GM18870 (cell line): ENCODE measurements around the gene ASGR1.

Source experiments
- ATAC-seq: cut with Tn5 transposase; IDR thresholded peaks from one replicate; pipeline ENCODE4 v1.9.1; 2021; ENCODE audit warnings: moderate library complexity; ENCODE audit not compliant: unreplicated experiment

The ASGR1 gene, protein sequence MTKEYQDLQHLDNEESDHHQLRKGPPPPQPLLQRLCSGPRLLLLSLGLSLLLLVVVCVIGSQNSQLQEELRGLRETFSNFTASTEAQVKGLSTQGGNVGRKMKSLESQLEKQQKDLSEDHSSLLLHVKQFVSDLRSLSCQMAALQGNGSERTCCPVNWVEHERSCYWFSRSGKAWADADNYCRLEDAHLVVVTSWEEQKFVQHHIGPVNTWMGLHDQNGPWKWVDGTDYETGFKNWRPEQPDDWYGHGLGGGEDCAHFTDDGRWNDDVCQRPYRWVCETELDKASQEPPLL

DNA sequence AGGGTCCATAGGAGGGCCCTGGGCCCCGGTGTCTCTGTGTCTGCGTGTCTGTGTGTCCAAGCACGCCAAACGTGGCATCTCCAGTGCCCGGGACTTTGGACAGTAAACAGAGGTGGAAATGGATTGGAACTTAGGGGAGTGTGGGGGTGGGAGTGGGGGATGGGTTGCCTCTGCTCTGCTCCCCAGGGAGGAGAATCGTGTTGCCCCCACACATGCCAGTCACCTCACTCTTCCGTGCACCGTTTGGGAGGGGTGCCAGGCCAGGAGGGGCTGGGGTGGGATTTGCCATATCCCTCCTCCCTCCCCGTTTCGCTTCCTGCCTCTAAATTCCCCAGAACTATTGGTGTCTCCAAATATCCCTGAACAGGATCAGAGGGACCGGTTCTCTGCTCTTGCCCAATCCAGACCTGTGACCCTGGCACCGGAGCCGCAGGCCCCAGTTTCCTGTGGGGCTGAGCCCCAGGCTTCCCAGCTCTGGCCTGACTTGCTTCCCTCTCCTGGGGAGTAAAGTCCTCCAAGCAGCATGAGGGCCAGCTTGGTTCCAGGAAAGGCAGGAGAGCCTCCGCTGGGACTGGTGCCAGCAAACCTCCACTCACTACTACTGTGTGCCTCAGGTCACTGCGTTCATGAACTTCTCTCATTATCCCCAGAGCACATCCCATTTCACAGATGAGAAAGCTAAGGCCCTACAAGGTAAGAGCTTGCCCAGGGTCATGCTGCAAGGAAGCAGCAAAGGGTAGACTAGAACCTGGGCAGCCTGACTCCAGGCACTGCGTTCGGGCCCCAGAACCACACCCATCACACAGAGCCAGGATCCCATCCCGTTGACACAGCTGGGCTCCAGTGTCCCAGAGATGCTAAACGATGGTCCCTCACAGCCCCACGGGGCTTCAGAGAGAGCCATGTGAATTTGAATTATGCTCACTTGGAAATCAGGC, at the start of gene ASGR1:
TSS of gene ASGR1 (minus strand) at position 54 of the 938 bp plus-strand sequence. CDS start 807 bp downstream, outside the sequence.
- ATAC-seq: no peak

DNA sequence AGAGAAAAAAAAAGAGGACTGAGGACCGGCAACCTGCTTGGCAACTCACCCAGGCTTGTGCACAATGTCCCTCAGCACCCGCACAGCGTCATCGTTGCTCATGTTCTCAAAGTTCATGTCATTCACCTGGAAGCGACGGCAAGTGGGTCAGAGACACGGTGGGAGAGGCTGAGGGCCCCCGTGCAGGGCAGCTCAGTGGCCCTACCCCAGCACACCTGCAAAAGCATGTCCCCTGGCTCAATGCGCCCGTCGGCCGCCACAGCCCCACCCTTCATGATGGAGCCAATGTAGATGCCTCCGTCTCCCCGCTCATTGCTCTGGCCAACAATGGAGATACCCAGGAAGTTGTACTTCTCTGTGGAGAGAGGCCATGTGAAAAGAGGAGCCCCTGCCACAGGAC, 49.8 kb upstream of the ASGR1 start:
- no peak for ATAC-seq

DNA sequence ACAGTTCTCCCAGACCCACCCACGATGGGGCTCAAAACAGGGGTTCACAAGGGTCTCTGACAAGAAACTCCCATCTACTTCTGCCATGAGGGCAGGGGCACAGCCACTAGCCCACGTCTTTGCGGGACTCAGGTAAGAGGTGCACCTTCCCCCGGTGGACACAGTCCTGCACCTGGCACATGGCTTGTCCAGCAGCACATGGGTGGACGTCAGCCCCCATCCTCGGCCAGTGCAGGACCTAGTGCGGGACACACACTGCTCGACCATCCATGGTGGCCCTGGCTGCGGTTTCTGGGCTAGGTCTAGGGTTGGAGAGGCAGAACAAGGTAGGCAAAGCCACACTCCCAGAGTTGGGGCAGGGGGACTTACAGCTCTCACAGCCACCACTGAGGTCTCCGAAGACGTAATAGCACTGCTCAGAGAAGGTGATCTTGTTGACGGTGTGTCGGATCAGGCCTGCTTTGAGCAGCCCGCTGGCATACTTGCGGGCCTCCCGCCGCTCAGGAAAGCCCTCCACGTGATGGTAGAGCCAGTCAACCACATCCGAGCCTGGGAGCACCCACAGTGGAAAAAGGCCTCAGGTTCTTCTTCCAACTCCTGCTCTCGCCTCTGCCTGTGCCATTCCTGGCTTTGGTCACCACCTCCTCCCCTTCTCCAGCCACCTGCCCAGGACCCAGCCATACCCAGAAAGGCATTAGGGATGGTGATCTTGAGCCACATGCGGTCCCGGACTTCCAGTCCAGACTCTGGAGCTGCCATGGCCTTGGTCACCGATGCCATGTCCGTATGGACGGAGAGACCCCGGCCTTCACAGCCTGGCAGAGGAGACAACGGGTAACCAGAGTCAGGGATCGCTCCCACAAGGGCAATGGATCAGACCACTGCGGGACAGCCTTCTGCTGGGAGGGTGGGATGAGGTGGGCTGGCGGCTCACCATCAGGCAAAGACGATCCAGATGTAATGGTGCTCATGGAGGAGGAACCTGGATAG, 47.8 kb upstream of the ASGR1 start:
- no peak for ATAC-seq

DNA sequence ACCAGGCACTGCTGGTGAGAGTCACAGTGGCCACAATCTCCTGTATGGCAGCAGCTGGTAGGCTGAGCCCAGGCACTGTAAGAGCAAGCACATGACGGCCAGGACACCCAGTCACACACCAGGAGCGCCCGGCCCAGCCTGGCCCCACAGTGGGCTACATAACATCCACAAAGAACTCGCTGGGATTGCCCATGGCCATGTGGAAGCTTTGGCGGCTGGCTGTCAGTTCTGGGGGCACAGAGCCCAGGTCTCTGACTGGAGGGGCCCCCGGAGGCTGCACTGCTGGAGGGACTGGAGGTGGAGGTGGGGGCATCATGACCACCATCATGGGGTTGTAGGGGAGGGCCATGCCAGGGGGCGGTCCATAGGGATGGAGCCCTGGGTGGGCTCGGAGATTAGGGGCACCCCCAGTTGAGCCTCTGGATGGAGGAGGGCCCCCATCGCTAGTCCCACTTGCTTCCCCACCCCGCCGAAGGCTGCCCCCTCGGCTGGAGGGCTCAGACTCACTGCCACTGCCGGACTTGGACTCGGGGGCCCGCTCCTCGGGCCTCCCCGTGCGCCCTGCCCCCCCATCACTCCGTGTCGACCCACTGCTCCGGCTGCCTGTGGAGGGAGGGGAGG, 46.7 kb upstream of the ASGR1 start:
- no peak for ATAC-seq

DNA sequence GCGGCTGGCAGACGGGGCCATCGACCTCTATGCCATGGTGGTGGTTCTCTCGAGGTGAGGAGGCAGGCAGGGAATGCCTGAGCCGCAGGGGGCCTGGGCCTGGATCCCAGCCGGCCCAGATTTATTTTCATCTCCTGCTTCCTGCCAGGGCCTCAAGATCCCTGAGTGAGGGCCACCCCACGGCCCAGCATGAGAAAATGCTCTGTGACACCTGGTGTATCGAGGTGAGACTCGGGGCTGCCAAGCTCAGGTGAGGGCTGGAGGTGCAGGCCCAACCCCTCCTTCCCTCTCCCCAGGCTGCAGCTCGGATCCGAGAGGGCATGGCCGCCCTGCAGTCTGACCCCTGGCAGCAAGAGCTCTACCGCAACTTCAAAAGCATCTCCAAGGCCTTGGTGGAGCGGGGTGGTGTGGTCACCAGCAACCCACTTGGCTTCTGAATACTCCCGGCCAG, 45.5 kb upstream of the ASGR1 start:
- no peak for ATAC-seq

DNA sequence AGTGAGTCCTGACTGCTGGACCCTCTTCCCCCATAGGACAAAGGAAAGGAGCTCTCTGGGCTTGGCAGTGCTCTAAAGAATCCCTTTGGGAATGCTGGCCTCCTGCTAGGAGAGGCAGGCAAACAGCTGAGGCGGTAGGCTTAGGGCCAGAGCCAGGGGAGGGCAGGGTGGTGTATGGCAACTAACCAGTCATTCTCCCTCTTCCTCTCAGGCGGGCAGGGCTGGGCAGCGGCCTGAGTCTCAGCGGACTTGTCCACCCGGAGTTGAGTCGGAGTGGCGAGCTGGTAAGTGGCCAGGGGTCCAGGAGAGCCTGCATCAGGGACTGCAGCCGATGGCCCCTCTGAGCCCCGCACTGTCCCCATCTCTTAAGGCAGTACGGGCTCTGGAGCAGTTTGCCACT, 44.9 kb upstream of the ASGR1 start:
- ATAC-seq: no peak

DNA sequence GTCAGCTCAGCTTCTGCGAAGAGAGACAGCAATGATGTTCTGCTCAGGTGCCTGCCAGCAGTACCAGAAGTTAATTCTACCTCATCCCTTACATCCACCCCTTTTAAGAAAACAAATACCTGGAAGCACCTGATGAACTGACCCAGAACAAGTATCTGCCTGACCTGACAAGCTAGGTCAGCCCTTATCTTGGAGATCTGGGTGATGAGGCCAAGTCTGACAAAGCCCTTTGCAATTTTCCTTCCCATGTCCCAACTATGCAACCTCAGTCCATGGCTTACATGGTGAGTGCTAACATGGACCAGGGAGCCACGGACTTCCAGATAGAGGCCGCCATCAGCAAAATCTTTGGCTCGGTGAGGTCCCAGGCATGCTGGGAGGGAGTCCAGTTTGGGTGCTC, 44.2 kb upstream of the ASGR1 start:
- no peak for ATAC-seq

DNA sequence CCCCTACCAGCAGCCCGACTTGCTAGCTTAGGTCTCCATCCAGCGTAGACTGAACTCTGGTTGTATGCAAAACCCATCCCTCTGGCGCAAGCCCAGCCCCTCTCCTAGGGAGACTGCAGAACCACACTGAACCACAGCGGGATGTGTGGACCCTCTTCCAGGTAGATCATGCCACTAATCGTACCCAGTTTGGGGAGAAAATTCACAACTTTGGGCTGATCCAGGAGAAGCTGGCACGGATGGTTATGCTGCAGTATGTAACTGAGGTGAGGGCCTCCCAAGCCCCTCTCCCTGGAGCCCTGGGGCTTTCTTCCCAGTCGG, 43.8 kb upstream of the ASGR1 start:
- ATAC-seq: no peak

DNA sequence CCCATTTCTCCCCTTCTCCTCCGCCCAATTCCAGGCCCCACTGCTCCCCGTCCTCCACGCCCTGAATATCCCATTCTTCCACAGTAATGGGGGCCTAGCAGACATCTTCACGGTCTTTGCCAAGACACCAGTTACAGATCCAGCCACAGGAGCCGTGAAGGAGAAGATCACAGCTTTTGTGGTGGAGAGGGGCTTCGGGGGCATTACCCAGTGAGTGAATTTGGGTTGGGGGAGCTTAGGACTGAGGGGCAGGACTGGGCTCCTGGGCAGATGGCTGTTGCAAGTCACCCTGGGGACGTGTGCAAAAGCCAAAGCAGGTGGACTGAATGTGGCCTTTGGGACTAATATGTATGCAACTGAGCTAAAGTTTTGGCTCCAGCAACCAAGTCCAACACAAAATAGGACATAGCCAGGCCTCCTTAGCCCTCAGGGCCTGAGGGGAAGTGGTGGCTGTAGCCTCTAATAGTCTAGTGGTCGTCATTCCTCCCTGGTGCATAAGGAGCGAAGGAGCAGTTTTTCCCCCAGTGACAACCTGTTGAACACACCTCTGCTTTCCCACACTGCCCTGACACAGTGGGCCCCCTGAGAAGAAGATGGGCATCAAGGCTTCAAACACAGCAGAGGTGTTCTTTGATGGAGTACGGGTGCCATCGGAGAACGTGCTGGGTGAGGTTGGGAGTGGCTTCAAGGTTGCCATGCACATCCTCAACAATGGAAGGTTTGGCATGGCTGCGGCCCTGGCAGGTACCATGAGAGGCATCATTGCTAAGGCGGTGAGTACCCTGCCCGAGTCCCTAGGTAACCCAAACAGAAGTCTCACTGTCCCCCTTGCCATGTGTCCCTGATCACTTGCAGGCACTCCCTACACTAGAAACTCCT, 43.2 kb upstream of the ASGR1 start:
- no peak for ATAC-seq

DNA sequence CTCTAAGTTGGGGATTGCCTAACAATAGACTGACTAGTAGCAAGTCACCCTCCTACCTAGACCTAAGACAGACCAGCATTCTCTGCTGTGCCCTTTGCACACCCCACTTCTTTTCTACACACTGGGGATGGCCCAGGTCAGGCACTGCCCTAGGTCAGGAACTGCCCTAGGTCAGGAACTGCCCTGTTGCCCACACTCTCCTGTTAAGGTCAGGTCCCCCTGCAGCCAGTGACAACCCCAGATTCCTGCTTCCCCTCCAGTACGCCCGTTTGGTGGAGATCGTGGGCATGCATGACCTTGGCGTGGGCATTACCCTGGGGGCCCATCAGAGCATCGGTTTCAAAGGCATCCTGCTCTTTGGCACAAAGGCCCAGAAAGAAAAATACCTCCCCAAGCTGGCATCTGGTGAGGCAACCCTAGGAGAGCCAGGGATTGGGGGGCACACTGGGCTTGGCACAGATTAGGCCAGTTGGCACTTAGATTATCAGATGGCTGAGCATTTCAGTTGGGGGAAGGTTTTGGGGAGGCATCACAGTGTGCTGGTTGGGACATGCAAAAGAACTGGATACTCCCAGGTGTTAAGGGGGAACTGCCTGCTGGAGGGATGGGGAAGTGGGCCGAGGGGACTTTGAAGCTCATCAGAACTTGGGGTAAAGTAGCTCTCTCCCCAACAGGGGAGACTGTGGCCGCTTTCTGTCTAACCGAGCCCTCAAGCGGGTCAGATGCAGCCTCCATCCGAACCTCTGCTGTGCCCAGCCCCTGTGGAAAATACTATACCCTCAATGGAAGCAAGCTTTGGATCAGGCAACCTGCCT, 42.3 kb upstream of the ASGR1 start:
- no peak for ATAC-seq

DNA sequence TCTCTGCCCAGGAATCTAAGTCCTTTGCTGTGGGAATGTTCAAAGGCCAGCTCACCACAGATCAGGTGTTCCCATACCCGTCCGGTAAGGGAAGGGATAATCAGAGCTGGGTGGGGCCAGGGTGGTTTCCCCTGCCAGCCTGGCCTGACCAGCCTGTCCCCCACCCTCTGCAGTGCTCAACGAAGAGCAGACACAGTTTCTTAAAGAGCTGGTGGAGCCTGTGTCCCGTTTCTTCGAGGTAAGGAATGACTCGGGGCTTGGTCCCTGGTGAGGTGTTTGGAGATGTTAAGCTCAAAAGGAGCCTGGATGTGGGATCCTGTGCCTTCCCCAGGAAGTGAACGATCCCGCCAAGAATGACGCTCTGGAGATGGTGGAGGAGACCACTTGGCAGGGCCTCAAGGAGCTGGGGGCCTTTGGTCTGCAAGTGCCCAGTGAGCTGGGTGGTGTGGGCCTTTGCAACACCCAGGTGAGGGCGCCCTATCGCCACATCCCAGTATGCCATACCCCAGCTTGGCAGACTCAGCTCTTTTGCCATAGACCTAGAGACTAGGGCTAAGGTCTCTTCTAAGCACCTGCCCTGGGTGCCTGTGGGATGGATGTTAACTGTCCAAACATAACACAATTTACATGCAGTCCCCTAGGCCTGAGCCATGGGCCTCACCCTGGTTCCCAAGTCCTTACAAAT, 41.6 kb upstream of the ASGR1 start:
- ATAC-seq: no peak

DNA sequence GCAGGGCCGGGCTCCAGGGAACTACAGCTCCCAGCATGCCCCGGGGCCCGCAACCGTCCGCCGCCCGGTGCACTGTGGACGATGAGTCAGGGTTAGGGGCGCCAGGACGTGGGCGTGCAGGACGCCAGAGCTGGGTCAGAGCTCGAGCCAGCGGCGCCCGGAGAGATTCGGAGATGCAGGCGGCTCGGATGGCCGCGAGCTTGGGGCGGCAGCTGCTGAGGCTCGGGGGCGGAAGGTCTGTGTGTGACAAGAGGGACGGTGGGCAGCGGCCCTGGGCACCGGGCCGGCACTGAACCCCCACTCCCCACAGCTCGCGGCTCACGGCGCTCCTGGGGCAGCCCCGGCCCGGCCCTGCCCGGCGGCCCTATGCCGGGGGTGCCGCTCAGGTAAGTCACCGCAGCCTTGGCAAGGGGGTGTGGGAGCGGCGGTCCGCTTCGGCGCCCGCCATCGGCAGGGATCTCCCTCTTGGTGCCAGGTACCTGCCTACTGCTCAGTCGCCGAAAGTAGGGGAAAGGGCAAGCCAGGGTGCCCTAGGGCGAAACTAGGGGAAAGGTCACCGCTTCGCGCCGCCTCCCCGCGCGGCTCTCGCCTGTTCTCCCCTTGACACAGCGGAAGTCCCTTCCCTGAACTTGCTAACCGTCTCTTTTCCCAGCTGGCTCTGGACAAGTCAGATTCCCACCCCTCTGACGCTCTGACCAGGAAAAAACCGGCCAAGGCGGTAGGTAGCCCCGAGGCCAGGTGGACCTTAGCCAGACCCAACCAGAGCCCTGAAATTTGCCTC, 40.8 kb upstream of the ASGR1 start, which contains the start of the genes ACADVL and DLG4:
TSS of gene ACADVL (plus strand) at position 127 of the 781 bp plus-strand sequence. CDS start at position 174, 47 bp downstream.
TSS of gene DLG4 (minus strand) at position 25 of the 781 bp plus-strand sequence.
- ATAC-seq: peak; percentile 44

DNA sequence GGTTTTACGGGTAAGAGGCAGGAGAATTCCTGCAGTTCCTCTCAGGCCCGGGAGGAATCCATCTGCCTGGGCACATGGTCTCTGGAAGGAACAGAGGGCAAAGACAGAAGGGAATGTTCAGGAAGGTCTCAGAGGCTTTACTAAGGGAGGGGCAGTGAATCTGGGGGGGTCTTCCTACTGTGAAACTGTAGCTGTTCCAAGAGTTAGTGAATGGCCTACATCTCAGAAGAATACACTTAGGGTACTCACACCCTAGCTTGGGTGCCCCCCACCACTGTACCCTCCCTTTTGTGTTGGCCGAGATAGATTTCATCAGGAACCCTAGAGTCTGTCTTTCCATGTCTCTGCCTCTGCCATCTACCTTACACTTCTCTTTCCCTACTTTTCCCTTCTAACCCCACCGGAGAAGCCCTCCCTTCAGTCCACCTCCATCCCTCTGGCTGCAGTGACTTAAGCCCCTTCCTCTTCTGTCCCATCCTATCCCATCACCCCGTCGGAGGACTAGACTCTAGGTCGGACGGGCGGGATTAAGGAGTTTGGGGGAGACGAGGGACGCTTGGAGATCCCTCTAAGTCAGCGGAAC, 40.1 kb upstream of the ASGR1 start:
- peak; percentile 7 for ATAC-seq

DNA sequence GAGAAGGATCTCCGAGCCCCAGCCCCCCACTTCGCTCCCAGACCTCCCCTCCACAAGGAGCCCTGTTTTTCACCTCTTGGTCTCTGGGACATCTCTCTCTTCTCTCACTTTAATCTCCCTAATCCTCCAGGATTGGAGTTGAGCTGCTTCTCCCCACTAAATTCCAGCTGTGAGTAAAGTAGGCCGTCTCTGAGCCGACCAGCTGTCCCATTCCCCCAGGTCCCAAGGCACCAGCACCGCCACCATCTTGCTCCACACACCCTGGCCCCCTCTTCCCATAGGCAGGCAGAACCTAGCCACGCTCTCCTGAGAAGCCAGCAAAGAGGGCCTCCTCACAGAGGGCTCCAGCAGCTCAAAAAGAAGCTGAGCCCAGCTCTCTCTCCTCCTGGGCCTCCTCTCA, 39.6 kb upstream of the ASGR1 start:
- ATAC-seq: no peak

DNA sequence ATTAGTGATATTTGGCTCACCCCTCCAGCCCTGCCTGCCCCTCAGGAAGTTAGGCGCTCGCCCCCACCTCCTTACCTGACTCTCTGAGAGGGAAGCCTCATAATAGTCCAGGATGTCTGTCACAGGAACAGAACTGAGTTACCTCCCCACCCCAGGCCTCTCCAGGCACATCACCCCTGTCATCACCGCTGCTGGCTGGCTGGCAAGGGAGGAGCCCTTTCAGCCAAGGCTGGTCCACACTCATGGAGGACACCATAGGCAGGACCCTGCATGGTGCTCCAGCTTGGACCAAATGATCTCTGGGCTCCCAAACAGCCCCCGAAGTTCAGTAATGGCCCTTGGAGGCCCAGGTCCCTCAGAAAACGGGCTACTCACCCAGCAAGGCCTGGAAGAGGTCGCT, 39.0 kb upstream of the ASGR1 start:
- ATAC-seq: no peak

DNA sequence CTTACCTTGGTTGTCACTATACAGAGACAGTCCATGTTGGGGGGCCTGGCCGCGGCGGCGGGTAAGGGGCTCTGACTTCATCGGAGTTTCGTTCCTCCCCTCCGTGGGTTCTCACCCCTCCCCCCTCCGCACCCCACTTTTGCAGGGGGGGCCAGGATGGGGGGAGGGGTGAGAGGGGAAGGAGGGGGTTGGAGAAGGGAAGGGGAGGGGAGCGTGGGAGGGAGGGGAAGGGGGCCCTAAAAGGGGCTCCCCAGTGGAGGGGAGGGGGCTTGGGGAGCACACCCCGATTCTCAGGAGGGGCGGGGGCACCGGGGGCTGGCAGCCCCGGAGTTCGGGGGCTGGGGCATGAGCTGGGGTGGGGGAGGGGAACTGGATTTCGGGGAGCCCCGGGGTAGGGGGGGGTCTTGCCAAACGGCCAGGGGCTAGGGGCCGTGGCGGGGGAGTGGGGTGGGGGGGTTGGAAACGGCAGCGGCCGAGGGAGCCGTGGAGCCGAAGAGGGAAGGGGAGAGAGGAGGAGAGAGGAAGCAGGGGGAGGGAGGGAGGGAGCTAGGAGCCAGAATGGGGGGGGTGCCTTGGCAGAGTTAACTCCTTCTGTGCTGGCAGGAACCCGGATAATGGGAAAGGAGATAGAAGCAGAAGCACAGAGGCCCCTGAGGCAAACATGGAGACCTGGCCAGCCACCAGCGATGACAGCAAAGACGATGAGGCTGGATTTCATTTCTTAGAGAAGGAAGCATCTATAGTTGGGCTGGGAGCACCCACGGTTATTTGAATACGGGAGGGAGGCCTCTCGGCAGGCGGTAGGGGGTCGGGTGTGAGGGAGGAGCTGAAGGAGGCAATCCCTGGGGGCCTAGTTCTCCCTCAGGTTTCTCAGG, 38.2 kb upstream of the ASGR1 start:
- no peak for ATAC-seq
